Neural cell (in vitro differentiated cells): ENCODE results near the gene RASIP1. TPM values are rescaled to one million over a fixed set of nuclear protein-coding genes. Genes with fewer than 3 reads are reported as not detected.

ENCODE experiments used
- H2AFZ ChIP-seq: fragments of 200-600, 300-800 bp; sonication (generic), shearing (Covaris generic); 2 replicates; pipeline ENCODE4 v1.6.0; 2014; ENCODE audit warnings: low read depth, mild to moderate bottlenecking, antibody characterized with exemption, low read length, moderate library complexity
- H3F3A ChIP-seq: fragments of 200-600 bp; shearing (Covaris generic); 2 replicates; pipeline ENCODE4 v1.6.1; 2016; ENCODE audit warnings: mild to moderate bottlenecking, moderate library complexity, mixed read lengths, antibody characterized with exemption, low read length; ENCODE audit not compliant: insufficient read depth, poor library complexity, severe bottlenecking
- H3K27ac ChIP-seq: fragments of 200-600, 300-800 bp; sonication (generic), shearing (Covaris generic); 2 replicates; pipeline ENCODE4 v1.5.1; 2014; ENCODE audit warnings: mild to moderate bottlenecking, low read length, moderate library complexity
- H3K27me3 ChIP-seq: fragments of 300-800, 200-600 bp; sonication (generic), shearing (Covaris generic); 2 replicates; pipeline ENCODE4 v1.6.0; 2014; ENCODE audit warnings: mild to moderate bottlenecking, low read depth, low read length, moderate library complexity; ENCODE audit not compliant: insufficient read depth
- H3K36me3 ChIP-seq: fragments of 300-800, 200-600 bp; sonication (generic), shearing (Covaris generic); 2 replicates; pipeline ENCODE4 v1.5.1; 2014; ENCODE audit warnings: mild to moderate bottlenecking, antibody characterized with exemption, low read length, moderate library complexity; ENCODE audit not compliant: insufficient read depth
- H3K4me2 ChIP-seq: fragments of 300-800, 200-600 bp; sonication (generic), shearing (Covaris generic); 2 replicates; pipeline ENCODE4 v1.6.0; 2014; ENCODE audit warnings: mild to moderate bottlenecking, low read length
- H3K4me3 ChIP-seq: fragments of 300-800, 200-600 bp; sonication (generic), shearing (Covaris generic); 2 replicates; pipeline ENCODE4 v1.5.1; 2014; ENCODE audit warnings: mild to moderate bottlenecking, low read length, moderate library complexity
- H3K79me2 ChIP-seq: fragments of 200-600 bp; shearing (Covaris generic); replicated peaks from 2 replicates; pipeline ENCODE4 v1.6.0; 2014; ENCODE audit warnings: mild to moderate bottlenecking, low read length, moderate library complexity; ENCODE audit not compliant: insufficient read depth
- H3K9ac ChIP-seq: fragments of 300-800, 200-600 bp; sonication (generic), shearing (Covaris generic); 2 replicates; pipeline ENCODE4 v1.6.1; 2016; ENCODE audit warnings: mild to moderate bottlenecking, low read length, mixed read lengths
- H3K9me2 ChIP-seq: fragments of 200-600 bp; shearing (Covaris generic); 2 replicates; pipeline ENCODE4 v1.6.1; 2016; ENCODE audit warnings: mild to moderate bottlenecking, low read length, mixed read lengths; ENCODE audit not compliant: insufficient read depth
- H3K9me3 ChIP-seq: fragments of 200-600, 300-800 bp; sonication (generic), shearing (Covaris generic); 2 replicates; pipeline ENCODE4 v1.6.1; 2016; ENCODE audit warnings: mild to moderate bottlenecking, mixed run types, low read length, moderate library complexity, mixed read lengths
- H4K20me1 ChIP-seq: fragments of 200-600 bp; shearing (Covaris generic); 2 replicates; pipeline ENCODE4 v1.6.1; 2016; ENCODE audit warnings: mild to moderate bottlenecking, mixed run types; ENCODE audit not compliant: insufficient read depth
- EP300 ChIP-seq: fragments of 450-650 bp; conservative IDR thresholded peaks from 2 replicates; pipeline ENCODE4 v1.6.1; 2014; ENCODE audit warnings: antibody characterized with exemption, mild to moderate bottlenecking, moderate library complexity; ENCODE audit not compliant: poor library complexity, severe bottlenecking
- EZH2 ChIP-seq: fragments of 200-600, 300-800 bp; shearing (Covaris generic), sonication (generic); IDR thresholded peaks from 2 replicates; pipeline ENCODE4 v1.6.1; 2014; ENCODE audit warnings: antibody characterized with exemption, low read length, borderline replicate concordance, mild to moderate bottlenecking; ENCODE audit not compliant: insufficient read depth, poor library complexity, severe bottlenecking
- MXI1 ChIP-seq: fragments of 450-650 bp; conservative IDR thresholded peaks from 2 replicates; pipeline ENCODE4 v1.6.1; 2014; ENCODE audit warnings: antibody characterized with exemption, mild to moderate bottlenecking; ENCODE audit not compliant: poor library complexity, severe bottlenecking
- POLR2AphosphoS5 ChIP-seq: IDR thresholded peaks from 2 replicates; pipeline ENCODE4 v1.6.1; 2012
- RAD21 ChIP-seq: fragments of 450-650 bp; conservative IDR thresholded peaks from 2 replicates; pipeline ENCODE4 v1.6.1; 2014; ENCODE audit warnings: antibody characterized with exemption, mild to moderate bottlenecking, moderate library complexity
- SMC3 ChIP-seq: fragments of 450-650 bp; conservative IDR thresholded peaks from 2 replicates; pipeline ENCODE4 v1.6.1; 2014; ENCODE audit warnings: antibody characterized with exemption, mild to moderate bottlenecking, moderate library complexity; ENCODE audit not compliant: poor library complexity
- TAF1 ChIP-seq: IDR thresholded peaks from 2 replicates; pipeline ENCODE4 v1.6.1; 2012; ENCODE audit warnings: low read depth
- polyA plus RNA-seq: library from polyadenylated mRNA; depleted of rRNA; stranded (reverse); fragments of >200 nt; gene quantifications from 2 replicates; pipeline ENCODE4 v1.2.3, GENCODE V29; 2014
- TF ChIP-seq, protein P1 (sequence below): fragments of 450-650 bp; IDR thresholded peaks from 2 replicates; pipeline ENCODE4 v1.5.1; 2014; ENCODE audit warnings: antibody characterized with exemption, mild to moderate bottlenecking, moderate library complexity; ENCODE audit not compliant: poor library complexity, severe bottlenecking
- TF ChIP-seq, protein P2 (sequence below): IDR thresholded peaks from 2 replicates; pipeline ENCODE4 v1.6.1; 2012; ENCODE audit warnings: borderline replicate concordance

Gene RASIP1
- polyA plus RNA-seq, 1 donor from 2014 or later, result not detected

- Histone ChIP-seq H3K27me3 (no peaks in the 10 kb centered on the region), H3K27ac (no peak overlapping the region), H3K9me2 (no peaks in the 10 kb centered on the region), H2AFZ (no peak overlapping the region), H3K9ac (no peak overlapping the region), H3K79me2 (no peaks in the 10 kb centered on the region), H4K20me1 (no peaks in the 10 kb centered on the region), H3K4me2 (no peak overlapping the region), H3K36me3 (no peaks in the 10 kb centered on the region), H3K9me3 (no peaks in the 10 kb centered on the region), H3F3A (no peaks in the 10 kb centered on the region), H3K4me3 (no peak overlapping the region)
- TF ChIP-seq RAD21 (no peak), MXI1 (no peak), EZH2 (no peak), TAF1 (no peak), POLR2AphosphoS5 (no peak), SMC3 (no peak), EP300 (no peak)
- TF ChIP-seq, protein P1, sequence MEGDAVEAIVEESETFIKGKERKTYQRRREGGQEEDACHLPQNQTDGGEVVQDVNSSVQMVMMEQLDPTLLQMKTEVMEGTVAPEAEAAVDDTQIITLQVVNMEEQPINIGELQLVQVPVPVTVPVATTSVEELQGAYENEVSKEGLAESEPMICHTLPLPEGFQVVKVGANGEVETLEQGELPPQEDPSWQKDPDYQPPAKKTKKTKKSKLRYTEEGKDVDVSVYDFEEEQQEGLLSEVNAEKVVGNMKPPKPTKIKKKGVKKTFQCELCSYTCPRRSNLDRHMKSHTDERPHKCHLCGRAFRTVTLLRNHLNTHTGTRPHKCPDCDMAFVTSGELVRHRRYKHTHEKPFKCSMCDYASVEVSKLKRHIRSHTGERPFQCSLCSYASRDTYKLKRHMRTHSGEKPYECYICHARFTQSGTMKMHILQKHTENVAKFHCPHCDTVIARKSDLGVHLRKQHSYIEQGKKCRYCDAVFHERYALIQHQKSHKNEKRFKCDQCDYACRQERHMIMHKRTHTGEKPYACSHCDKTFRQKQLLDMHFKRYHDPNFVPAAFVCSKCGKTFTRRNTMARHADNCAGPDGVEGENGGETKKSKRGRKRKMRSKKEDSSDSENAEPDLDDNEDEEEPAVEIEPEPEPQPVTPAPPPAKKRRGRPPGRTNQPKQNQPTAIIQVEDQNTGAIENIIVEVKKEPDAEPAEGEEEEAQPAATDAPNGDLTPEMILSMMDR, result no peak
- TF ChIP-seq, protein P2, sequence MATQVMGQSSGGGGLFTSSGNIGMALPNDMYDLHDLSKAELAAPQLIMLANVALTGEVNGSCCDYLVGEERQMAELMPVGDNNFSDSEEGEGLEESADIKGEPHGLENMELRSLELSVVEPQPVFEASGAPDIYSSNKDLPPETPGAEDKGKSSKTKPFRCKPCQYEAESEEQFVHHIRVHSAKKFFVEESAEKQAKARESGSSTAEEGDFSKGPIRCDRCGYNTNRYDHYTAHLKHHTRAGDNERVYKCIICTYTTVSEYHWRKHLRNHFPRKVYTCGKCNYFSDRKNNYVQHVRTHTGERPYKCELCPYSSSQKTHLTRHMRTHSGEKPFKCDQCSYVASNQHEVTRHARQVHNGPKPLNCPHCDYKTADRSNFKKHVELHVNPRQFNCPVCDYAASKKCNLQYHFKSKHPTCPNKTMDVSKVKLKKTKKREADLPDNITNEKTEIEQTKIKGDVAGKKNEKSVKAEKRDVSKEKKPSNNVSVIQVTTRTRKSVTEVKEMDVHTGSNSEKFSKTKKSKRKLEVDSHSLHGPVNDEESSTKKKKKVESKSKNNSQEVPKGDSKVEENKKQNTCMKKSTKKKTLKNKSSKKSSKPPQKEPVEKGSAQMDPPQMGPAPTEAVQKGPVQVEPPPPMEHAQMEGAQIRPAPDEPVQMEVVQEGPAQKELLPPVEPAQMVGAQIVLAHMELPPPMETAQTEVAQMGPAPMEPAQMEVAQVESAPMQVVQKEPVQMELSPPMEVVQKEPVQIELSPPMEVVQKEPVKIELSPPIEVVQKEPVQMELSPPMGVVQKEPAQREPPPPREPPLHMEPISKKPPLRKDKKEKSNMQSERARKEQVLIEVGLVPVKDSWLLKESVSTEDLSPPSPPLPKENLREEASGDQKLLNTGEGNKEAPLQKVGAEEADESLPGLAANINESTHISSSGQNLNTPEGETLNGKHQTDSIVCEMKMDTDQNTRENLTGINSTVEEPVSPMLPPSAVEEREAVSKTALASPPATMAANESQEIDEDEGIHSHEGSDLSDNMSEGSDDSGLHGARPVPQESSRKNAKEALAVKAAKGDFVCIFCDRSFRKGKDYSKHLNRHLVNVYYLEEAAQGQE, result no peak
These were observed 68.9 kb downstream of the RASIP1 start for GRCh38 chr19:48671446-48671995.

DNA sequence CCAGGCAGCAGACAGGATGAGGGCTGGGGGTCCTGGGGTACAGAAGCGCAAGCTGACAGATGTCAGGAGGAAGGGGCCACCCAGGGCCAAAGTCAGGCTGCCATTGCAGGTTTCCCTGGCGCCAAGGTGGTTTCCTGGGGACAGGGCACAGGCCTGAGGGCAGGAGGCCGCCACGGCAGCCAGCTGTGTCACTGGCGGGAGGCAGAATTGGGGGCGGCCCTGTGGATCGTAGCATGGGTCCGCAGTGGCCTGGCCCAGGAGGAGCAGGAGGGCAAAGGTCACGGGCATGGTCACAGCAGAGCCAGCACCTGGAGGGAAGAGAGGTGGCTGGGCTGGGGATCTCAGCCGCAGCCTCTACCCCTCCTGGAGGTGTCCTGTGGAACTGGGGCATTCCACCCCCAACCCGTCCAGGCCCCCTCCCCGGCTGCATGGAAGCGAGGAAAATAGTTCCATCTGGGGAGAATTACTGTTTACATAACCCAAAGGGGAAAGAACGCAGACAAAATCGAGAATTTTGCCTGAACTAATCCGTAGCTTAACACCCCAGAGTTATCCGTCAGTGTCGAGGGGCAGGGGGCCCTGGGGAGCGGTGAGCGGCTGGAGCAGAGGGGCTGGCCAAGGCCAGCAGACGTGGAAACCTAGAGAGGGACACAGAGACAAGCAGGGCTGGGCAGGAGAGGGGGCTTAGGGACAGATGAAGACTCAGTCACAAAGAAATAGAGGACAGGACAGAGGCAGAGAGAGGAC, 69.5 kb downstream of the RASIP1 start:
- no peaks in the 10 kb centered on the region for H3K27me3 ChIP-seq
- TF ChIP-seq SMC3, result no peak
- TF ChIP-seq, protein P2, result no peak
- TF ChIP-seq EP300, result no peak
- TF ChIP-seq RAD21, result no peak
- no peak for TF ChIP-seq EZH2
- no peak for TF ChIP-seq POLR2AphosphoS5
- TF ChIP-seq, protein P1, result no peak
- no peak for TF ChIP-seq MXI1
- no peak for TF ChIP-seq TAF1
- no peaks in the 10 kb centered on the region for H3K36me3 ChIP-seq
- no peak overlapping the region for H3K27ac ChIP-seq
- no peaks in the 10 kb centered on the region for H3F3A ChIP-seq
- no peak overlapping the region for H2AFZ ChIP-seq
- no peaks in the 10 kb centered on the region for H3K9me3 ChIP-seq
- no peaks in the 10 kb centered on the region for H3K79me2 ChIP-seq
- H3K4me3 ChIP-seq, result no peak overlapping the region
- H3K9me2 ChIP-seq, result no peaks in the 10 kb centered on the region
- no peak overlapping the region for H3K9ac ChIP-seq
- H3K4me2 ChIP-seq, result no peak overlapping the region
- H4K20me1 ChIP-seq, result no peaks in the 10 kb centered on the region
